GM19043 (cell line): ENCODE results near the gene UFD1.

Source experiments
- ATAC-seq: cut with Tn5 transposase; IDR thresholded peaks from one replicate; pipeline ENCODE4 v1.9.1; 2021; ENCODE audit warnings: low read depth; ENCODE audit not compliant: unreplicated experiment

The UFD1 gene

DNA sequence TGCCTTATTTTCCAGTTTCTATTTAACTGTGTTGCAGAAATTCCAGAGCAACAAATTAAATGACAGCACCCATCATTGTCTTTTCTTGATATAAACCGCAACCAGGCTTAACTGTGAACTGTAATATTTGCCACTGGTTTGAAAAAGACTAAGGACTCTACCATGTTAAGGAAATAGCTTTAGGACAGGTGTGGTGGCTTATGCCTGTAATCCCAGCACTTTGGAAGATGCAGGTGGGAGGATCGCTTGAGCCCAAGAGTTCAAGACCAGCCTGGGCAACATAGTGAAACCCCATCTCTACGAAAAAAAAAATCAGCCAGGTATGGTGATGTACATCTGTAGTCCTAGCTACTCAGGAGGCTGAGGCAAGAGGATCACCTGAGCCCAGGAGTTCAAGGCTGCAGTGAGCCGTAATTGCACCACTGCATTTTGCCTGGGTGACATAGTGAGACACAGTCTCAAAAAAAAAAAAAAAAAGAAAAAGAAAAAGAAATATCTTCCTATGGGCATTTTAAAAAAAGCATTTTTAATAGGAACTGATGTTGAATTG, 76.3 kb downstream of the UFD1 start:
- ATAC-seq: no peak

DNA sequence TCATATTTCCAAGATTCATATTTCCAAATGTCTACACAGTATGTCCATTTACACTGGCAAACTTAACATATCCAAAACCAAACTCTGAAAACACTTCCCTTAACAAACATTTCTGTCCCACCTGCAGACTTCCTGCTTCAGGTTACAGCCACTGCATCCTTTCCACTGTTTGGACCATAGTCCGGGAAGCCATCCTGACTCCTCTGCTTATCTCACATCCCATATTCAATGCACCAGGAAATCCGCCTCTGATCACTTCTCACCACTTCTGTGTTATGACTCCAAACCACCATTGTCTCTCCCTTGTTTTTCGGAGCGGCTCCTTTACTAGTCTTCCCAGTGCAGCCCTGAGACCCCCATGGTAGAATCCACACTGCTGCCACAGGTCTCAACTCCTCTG, 77.5 kb downstream of the UFD1 start:
- ATAC-seq: no peak

DNA sequence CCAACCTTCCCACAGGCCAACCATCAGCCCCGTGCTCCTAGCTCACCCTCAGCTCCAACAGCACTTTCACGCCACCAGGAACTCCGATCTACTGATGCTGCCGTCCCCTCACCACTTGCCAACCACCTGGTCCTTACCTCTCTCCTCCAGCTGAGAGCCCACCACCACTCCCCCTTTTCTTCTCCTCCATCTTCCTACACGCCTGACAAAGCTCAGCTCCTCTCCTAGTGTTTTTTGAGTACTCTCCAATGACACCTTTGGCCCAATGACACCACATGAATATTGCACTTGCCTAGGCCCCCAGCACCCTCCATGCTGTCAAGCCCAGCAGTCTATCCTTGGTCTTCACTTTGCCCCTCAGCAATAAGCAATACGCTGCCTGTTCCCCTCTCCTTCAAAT, 78.1 kb downstream of the UFD1 start:
- no peak for ATAC-seq
